ENCODE measurements around the gene NELFCD. TPM values are rescaled to one million over a fixed set of nuclear protein-coding genes. Genes with fewer than 3 reads are reported as not detected.

NELFCD gene
- total RNA-seq, 4 donors from 2014 or later: 15.9 to 66.6 (median 41.3) TPM

- Histone ChIP-seq H3K27me3 (no peaks in the 10 kb centered on the region), H3K4me3 (no peak overlapping the region), H3K36me3 (no peaks in the 10 kb centered on the region), H3K9me3 (peaks cover 0 to 2% of the 10 kb centered on the region in 2 donors), H3K27ac (no peak overlapping the region), H3K4me1 (no peaks in the 10 kb centered on the region)
- DNase-seq: no peak
- intact Hi-C loops (cut with DNase I; ENCODE audit: low total_unique reads): no loop called here
- no peak for TF ChIP-seq POLR2A (IDR thresholded peaks at IDR 0.05)
- TF ChIP-seq, protein P1, sequence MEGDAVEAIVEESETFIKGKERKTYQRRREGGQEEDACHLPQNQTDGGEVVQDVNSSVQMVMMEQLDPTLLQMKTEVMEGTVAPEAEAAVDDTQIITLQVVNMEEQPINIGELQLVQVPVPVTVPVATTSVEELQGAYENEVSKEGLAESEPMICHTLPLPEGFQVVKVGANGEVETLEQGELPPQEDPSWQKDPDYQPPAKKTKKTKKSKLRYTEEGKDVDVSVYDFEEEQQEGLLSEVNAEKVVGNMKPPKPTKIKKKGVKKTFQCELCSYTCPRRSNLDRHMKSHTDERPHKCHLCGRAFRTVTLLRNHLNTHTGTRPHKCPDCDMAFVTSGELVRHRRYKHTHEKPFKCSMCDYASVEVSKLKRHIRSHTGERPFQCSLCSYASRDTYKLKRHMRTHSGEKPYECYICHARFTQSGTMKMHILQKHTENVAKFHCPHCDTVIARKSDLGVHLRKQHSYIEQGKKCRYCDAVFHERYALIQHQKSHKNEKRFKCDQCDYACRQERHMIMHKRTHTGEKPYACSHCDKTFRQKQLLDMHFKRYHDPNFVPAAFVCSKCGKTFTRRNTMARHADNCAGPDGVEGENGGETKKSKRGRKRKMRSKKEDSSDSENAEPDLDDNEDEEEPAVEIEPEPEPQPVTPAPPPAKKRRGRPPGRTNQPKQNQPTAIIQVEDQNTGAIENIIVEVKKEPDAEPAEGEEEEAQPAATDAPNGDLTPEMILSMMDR (IDR thresholded peaks at IDR 0.05): no peak
Observed at GRCh38 chr20:58965270-58966064, 15.6 kb upstream of the NELFCD start.

GRCh38 chr20:58967652-58968429 is 13.2 kb upstream of the NELFCD start:
- H3K27ac ChIP-seq: no peak overlapping the region
- TF ChIP-seq, protein P1 (IDR thresholded peaks at IDR 0.05): no peak
- TF ChIP-seq POLR2A (IDR thresholded peaks at IDR 0.05): no peak
- no peak overlapping the region for H3K4me3 ChIP-seq
- no peak for DNase-seq
- H3K36me3 ChIP-seq: no peaks in the 10 kb centered on the region
- peaks cover 0 to 2% of the 10 kb centered on the region in 2 donors for H3K9me3 ChIP-seq
- intact Hi-C loops (cut with DNase I; ENCODE audit: low total_unique reads): no loop called here
- no peaks in the 10 kb centered on the region for H3K27me3 ChIP-seq
- H3K4me1 ChIP-seq: no peaks in the 10 kb centered on the region

- H3K27ac ChIP-seq: no peak overlapping the region
- no peaks in the 10 kb centered on the region for H3K36me3 ChIP-seq
- no peaks in the 10 kb centered on the region for H3K9me3 ChIP-seq
- H3K4me3 ChIP-seq: no peak overlapping the region
- DNase-seq: no peak
- no peak for TF ChIP-seq POLR2A (IDR thresholded peaks at IDR 0.05)
- TF ChIP-seq, protein P1 (IDR thresholded peaks at IDR 0.05): no peak
- intact Hi-C loops (cut with DNase I; ENCODE audit: low total_unique reads): no loop called here
- H3K4me1 ChIP-seq: no peaks in the 10 kb centered on the region
- no peaks in the 10 kb centered on the region for H3K27me3 ChIP-seq
Observed at GRCh38 chr20:58969439-58969838, 11.6 kb upstream of the NELFCD start.

- Histone ChIP-seq H3K27ac (no peak overlapping the region), H3K36me3 (no peaks in the 10 kb centered on the region), H3K9me3 (peaks cover 0 to 3% of the 10 kb centered on the region in 2 donors), H3K27me3 (no peaks in the 10 kb centered on the region), H3K4me1 (no peaks in the 10 kb centered on the region), H3K4me3 (no peak overlapping the region)
- intact Hi-C loops (cut with DNase I; ENCODE audit: low total_unique reads): no loop called here
- TF ChIP-seq, protein P1 (IDR thresholded peaks at IDR 0.05): no peak
- TF ChIP-seq POLR2A (IDR thresholded peaks at IDR 0.05): no peak
- no peak for DNase-seq
Observed at GRCh38 chr20:58970146-58970545, 10.9 kb upstream of the NELFCD start.

- Histone ChIP-seq H3K4me1 (no peaks in the 10 kb centered on the region), H3K27me3 (no peaks in the 10 kb centered on the region), H3K36me3 (no peaks in the 10 kb centered on the region), H3K9me3 (peaks cover 0 to 7% of the 10 kb centered on the region in 2 donors), H3K4me3 (no peak overlapping the region), H3K27ac (no peak overlapping the region)
- TF ChIP-seq, protein P1 (IDR thresholded peaks at IDR 0.05): no peak
- TF ChIP-seq POLR2A (IDR thresholded peaks at IDR 0.05): no peak
- no peak for DNase-seq
- intact Hi-C loops (cut with DNase I; ENCODE audit: low total_unique reads): no loop called here
Observed at GRCh38 chr20:58971429-58971828, 9.6 kb upstream of the NELFCD start.
